Activated CD4-positive, alpha-beta T cell treated with anti-CD3 and anti-CD28 coated beads, Interleukin-2, amount 10 ng/mL, durations not matched to agents 24 days and 14 days (primary cell): ENCODE measurements around the gene VWF. TPM values are rescaled to one million over a fixed set of nuclear protein-coding genes. Genes with fewer than 3 reads are reported as not detected.
A peak's percentile ranks its signal among the peaks of the same experiment; 100 is the strongest.

Experiments
- DNase-seq: peaks from one replicate; pipeline ENCODE4 v3.0.0; 2022
- H3K27ac Mint-ChIP-seq: one replicate; pipeline ENCODE4 v1.8.0; 2022; ENCODE audit warnings: mild to moderate bottlenecking, mixed read lengths
- H3K27me3 Mint-ChIP-seq: one replicate; pipeline ENCODE4 v1.8.0; 2022; ENCODE audit warnings: mixed read lengths
- H3K36me3 Mint-ChIP-seq: one replicate; pipeline ENCODE4 v1.8.0; 2022; ENCODE audit warnings: low read depth, mild to moderate bottlenecking, mixed read lengths
- H3K4me1 Mint-ChIP-seq: one replicate; pipeline ENCODE4 v1.8.0; 2021; ENCODE audit warnings: mixed read lengths
- H3K4me3 Mint-ChIP-seq: one replicate; pipeline ENCODE4 v1.8.0; 2022; ENCODE audit warnings: mild to moderate bottlenecking, moderate library complexity, mixed read lengths
- H3K9me3 Mint-ChIP-seq: one replicate; pipeline ENCODE4 v1.8.0; 2021; ENCODE audit warnings: mixed read lengths
- intact Hi-C: fragments of 100-400 bp; cut with micrococcal nuclease; formaldehyde crosslinking; loops from one replicate; pipeline ENCODE4 v1.15.1; 2023
- total RNA-seq: library from RNA; stranded (reverse); gene quantifications from 2 replicates; pipeline ENCODE4 v1.2.3, GENCODE V29; 2022

The VWF gene
- total RNA-seq, 1 donor from 2014 or later = not detected

DNA sequence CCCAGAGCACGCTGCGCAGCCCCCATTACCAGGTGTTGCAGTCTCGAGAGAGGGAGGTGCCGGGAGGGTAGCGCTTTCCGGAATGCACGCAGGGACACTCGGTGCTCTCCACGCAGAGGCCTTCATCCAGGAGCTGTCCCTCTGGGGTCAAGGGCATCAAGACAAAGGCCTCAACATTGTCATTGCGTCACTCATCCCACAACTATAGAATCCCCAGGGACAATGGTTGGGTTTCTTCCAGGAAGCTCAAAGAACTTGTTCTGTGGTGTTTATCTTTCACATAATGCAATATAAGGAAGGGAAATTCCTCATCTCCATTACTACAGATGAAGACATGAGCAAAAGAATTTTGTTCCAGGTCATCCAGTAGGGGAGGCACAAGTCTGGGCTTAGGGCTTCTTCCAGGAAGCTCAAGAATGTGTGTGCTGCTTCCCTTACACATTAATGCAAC lies 52.1 kb downstream of the VWF start:
- intact Hi-C loops = no loop called here
- Mint-ChIP-seq H3K9me3 (no peaks in the 10 kb centered on the region), H3K4me3 (no peak overlapping the region), H3K4me1 (peaks cover 38% of the 10 kb centered on the region), H3K36me3 (no peaks in the 10 kb centered on the region), H3K27me3 (peaks cover 40% of the 10 kb centered on the region), H3K27ac (no peak overlapping the region)
- DNase-seq = no peak

DNA sequence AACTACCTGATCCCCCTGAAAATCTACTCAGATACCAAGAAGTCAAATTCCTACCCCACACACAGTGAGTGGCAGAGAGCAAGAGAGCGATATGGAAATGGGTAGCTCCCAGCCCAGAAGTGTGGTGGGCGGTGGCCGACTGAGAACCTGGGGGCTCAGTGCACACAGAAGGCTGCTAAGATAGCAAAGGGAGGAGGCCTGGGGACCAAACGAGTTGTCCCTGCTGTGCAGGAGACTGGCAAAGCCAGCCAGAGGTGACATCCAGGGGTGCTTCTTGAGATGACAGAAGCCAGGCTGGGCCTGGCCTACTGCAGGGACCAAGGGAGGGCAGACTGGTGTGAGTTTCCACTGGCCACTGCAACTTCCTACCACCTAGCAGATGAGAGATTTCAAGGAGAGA lies 52.9 kb downstream of the VWF start:
- no peak for DNase-seq
- H3K27ac Mint-ChIP-seq = no peak overlapping the region
- H3K4me1 Mint-ChIP-seq = peaks cover 38% of the 10 kb centered on the region
- H3K36me3 Mint-ChIP-seq = no peaks in the 10 kb centered on the region
- intact Hi-C loops = no loop called here
- H3K27me3 Mint-ChIP-seq = peaks cover 40% of the 10 kb centered on the region
- no peaks in the 10 kb centered on the region for H3K9me3 Mint-ChIP-seq
- no peak overlapping the region for H3K4me3 Mint-ChIP-seq

DNA sequence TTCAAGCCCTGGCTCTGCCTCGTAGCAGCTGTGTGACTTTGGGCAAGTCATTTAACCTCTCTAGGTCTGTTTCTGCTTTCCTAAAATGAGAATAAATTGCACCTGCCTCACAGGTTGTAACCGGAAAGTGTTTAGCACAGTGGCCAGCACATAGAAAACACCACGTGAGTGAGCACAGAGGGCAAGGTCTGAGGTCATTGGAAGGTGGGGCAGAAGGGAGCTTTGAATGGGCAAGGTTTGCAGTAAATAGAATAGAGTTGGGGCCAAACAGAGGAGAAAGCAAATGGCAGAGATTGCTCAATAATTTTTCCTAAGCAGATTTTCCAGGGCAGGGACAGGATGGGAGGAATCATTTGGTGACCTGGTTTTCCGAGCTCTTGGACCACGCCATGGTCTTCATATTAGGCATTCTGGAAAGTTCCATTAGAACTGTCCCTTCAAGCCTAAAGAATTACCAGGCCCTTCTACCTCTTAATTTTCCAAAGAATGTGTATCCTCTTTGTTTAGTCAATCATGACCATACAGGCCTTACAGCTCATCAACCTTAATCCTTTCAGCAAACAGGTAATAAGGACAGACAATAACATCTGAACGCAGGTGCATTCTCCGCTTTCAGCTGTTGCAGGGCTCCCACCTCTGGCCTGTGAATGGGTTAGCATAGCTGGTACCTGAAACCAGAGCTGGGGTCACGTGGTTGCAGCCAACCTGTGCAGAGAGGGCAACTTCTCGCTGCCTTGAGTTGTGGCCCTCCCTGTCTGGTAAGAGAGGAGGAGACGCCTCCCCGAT lies 53.8 kb downstream of the VWF start:
- Mint-ChIP-seq H3K4me3 (no peak overlapping the region), H3K36me3 (no peaks in the 10 kb centered on the region), H3K27ac (no peak overlapping the region), H3K27me3 (peaks cover 32% of the 10 kb centered on the region), H3K9me3 (no peaks in the 10 kb centered on the region), H3K4me1 (peaks cover 35% of the 10 kb centered on the region)
- intact Hi-C loops = no loop called here
- no peak for DNase-seq

DNA sequence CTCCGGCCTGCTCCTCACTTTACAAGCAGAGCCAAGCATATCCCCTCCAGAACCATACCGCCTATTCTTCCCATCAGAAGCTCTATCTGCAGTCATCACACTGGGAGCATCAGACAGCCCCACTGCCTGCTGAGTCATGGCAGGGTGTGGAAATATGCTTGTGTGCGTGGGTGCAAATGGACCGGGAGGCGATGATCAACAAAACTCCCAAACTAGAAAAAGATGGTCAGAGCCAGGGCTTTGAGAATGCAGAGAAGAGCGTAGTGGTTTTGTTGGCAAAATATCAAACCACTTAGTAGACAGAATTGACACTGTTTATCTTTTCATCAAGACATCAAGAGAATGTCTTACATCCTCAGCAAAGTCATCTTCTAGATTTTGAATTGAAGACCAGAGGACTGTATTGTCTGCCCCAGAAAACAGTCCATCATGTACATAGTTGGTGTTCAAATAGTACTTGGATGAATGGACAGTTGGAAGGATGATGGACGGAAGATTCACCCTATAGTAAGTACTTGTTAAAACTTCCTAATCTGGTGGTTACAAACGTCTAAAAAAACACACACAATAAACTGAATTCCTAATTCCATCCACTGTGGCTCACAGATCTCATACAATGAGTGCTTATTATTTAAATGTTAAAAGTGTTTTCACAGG lies 54.9 kb downstream of the VWF start:
- Mint-ChIP-seq H3K27ac (peak overlapping the region; percentile 78), H3K4me3 (peak overlapping the region; percentile 25)
- DNase-seq = peak; percentile 61

DNA sequence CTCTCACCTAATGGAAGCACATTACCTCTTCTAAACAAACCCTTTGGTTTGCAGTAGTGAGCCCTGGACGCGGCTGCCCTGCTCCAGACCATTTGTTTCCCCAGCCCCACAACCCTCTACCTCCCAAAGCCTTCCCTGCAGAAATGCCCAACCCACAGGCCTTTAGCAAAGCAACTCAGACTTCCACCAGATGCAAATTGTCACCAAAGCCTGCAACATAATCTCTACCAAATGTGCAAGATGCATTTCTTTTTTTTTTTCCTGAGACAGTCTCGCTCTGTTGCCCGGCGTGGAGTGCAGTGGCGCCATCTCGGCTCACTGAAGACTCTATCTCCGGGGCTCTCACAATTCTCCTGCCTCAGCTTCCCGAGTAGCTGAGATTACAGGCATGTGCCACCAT lies 56.2 kb downstream of the VWF start:
- Mint-ChIP-seq H3K36me3 (no peaks in the 10 kb centered on the region), H3K27ac (no peak overlapping the region), H3K27me3 (peaks cover 14% of the 10 kb centered on the region), H3K9me3 (no peaks in the 10 kb centered on the region), H3K4me1 (peaks cover 18% of the 10 kb centered on the region), H3K4me3 (no peak overlapping the region)
- DNase-seq = no peak
- intact Hi-C loops = loop anchor here (2.0 kb wide), 1 partner anchor 99 kb away; no protein-coding TSS in a partner anchor

More for the DNA sequence above, 54.9 kb downstream of the VWF start:
- Mint-ChIP-seq H3K36me3 (no peaks in the 10 kb centered on the region), H3K27me3 (peaks cover 22% of the 10 kb centered on the region), H3K9me3 (no peaks in the 10 kb centered on the region), H3K4me1 (peaks cover 24% of the 10 kb centered on the region)
- intact Hi-C loops = loop anchor here (2.0 kb wide), 1 partner anchor 97 kb away; no protein-coding TSS in a partner anchor

DNA sequence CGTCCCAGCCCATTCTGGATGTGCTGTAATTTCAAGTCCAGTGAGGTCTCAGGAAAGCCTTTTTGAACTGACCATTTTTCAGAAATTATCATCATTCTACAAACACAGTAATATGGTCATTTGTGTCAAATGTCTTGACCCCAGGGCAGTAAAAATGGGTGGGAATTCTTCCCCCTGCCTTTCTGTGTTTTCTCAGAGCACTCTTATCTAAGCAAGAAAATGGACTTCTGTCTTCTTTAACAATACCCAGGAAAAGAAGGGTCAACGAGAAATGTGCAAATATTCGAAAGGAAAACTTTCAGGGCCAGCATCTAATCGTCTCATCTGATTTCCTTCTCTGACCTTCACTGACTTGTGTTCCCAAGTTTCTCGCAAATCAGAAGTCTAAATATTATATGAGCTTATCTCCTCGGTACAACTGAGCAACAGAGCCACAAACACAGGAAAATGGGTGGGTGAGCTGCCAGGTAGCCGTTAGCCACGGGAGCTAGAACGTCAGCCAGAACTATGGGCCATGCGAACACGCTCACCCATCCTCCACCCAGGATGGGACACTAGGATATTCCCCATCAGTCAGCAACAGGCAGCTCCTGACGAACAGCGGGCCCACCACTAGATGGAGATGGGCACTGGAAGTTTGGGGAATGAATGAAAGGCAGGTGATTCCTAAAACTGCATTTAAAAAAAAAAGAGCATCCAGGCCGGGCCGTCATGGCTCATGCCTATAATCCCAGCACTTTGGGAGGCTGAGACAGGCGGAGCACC lies 57.1 kb downstream of the VWF start:
- no peaks in the 10 kb centered on the region for H3K9me3 Mint-ChIP-seq
- no peak overlapping the region for H3K4me3 Mint-ChIP-seq
- H3K36me3 Mint-ChIP-seq = no peaks in the 10 kb centered on the region
- no peak overlapping the region for H3K27ac Mint-ChIP-seq
- peaks cover 10% of the 10 kb centered on the region for H3K27me3 Mint-ChIP-seq
- intact Hi-C loops = no loop called here
- no peak for DNase-seq
- H3K4me1 Mint-ChIP-seq = peaks cover 18% of the 10 kb centered on the region

DNA sequence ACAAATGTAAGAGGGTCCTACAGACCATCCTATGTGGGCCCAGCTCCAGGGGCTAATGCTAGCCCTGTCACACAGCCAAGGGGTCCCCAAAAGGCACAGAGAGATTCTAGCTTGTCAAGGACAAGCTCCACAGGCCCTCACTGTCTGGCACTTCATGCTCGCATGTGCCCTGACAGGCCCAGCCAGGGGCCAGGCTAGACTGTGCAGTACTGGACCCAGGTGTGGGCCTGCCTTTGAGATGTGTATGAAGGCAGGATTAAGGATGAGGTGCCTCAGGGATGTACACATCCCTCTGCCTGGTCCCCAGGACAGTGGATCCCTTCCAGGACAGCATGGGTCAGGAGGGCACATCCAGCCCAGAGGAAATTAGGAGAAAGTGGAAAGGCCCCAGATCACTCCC lies 57.8 kb downstream of the VWF start:
- Mint-ChIP-seq H3K9me3 (no peaks in the 10 kb centered on the region), H3K4me1 (peaks cover 18% of the 10 kb centered on the region), H3K36me3 (no peaks in the 10 kb centered on the region), H3K4me3 (no peak overlapping the region), H3K27me3 (peaks cover 6% of the 10 kb centered on the region), H3K27ac (no peak overlapping the region)
- DNase-seq = no peak
- intact Hi-C loops = no loop called here

- Mint-ChIP-seq H3K4me3 (no peak overlapping the region), H3K4me1 (peaks cover 16% of the 10 kb centered on the region), H3K36me3 (no peaks in the 10 kb centered on the region), H3K27me3 (peaks cover 3% of the 10 kb centered on the region), H3K9me3 (no peaks in the 10 kb centered on the region), H3K27ac (no peak overlapping the region)
- DNase-seq = no peak
- intact Hi-C loops = no loop called here
Observed at GRCh38 chr12:6065863-6066199, 58.6 kb downstream of the VWF start.

- Mint-ChIP-seq H3K9me3 (no peaks in the 10 kb centered on the region), H3K36me3 (no peaks in the 10 kb centered on the region), H3K27me3 (peaks cover 3% of the 10 kb centered on the region), H3K4me3 (no peak overlapping the region), H3K4me1 (peaks cover 16% of the 10 kb centered on the region), H3K27ac (no peak overlapping the region)
- intact Hi-C loops = no loop called here
- no peak for DNase-seq
Observed at GRCh38 chr12:6065131-6065862, 59.2 kb downstream of the VWF start.

GRCh38 chr12:6062757-6063735 lies 61.4 kb downstream of the VWF start:
- intact Hi-C loops = loop anchor here (1.0 to 5.0 kb wide), 3 partner anchors 134 to 222 kb away; no protein-coding TSS in a partner anchor
- peaks cover 4% of the 10 kb centered on the region for H3K4me1 Mint-ChIP-seq
- H3K9me3 Mint-ChIP-seq = no peaks in the 10 kb centered on the region
- H3K27ac Mint-ChIP-seq = no peak overlapping the region
- peak; percentile 88 for DNase-seq
- no peaks in the 10 kb centered on the region for H3K36me3 Mint-ChIP-seq
- H3K4me3 Mint-ChIP-seq = no peak overlapping the region
- H3K27me3 Mint-ChIP-seq = peaks cover 8% of the 10 kb centered on the region

DNA sequence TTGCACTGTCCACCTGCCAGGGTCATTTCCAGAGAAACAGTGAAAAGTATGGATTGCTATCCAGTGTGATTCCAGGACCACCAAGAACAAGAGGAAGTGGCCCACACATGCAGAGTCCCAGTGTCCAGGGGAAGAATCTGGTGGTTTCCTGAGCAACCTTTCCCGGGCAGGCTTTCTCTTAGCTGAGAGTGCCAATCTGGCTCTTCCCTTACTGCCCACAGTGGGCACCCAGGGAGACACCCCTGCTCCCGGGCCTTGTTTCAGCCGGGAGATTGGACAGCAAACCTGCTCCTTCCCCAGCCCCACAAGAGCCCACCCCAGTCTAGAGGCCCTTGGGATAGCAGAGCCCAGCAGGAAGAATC lies 62.1 kb downstream of the VWF start:
- H3K27me3 Mint-ChIP-seq = peaks cover 7% of the 10 kb centered on the region
- H3K4me1 Mint-ChIP-seq = peaks cover 4% of the 10 kb centered on the region
- H3K9me3 Mint-ChIP-seq = no peaks in the 10 kb centered on the region
- H3K27ac Mint-ChIP-seq = no peak overlapping the region
- no peak for DNase-seq
- intact Hi-C loops = loop anchor here (5.0 kb wide), 1 partner anchor 135 kb away; no protein-coding TSS in a partner anchor
- no peak overlapping the region for H3K4me3 Mint-ChIP-seq
- no peaks in the 10 kb centered on the region for H3K36me3 Mint-ChIP-seq

GRCh38 chr12:6061660-6062059 lies 62.8 kb downstream of the VWF start:
- no peaks in the 10 kb centered on the region for H3K36me3 Mint-ChIP-seq
- DNase-seq = no peak
- no peaks in the 10 kb centered on the region for H3K9me3 Mint-ChIP-seq
- no peak overlapping the region for H3K27ac Mint-ChIP-seq
- peaks cover 4% of the 10 kb centered on the region for H3K4me1 Mint-ChIP-seq
- no peak overlapping the region for H3K4me3 Mint-ChIP-seq
- intact Hi-C loops = loop anchor here (5.0 kb wide), 1 partner anchor 136 kb away; no protein-coding TSS in a partner anchor
- H3K27me3 Mint-ChIP-seq = peaks cover 6% of the 10 kb centered on the region
